Measurements from ENCODE around the gene SH3BP5L. TPM values are rescaled to one million over a fixed set of nuclear protein-coding genes. Genes with fewer than 3 reads are reported as not detected.
A peak's percentile ranks its signal among the peaks of the same experiment; 100 is the strongest.

Gene SH3BP5L
- total and polyA plus RNA-seq, 2 of the 13 experiments (the other 11 are each of a cell fraction or from before 2014, with no cell fraction given): 10.3 to 14.9 TPM

GRCh38 chr1:248873993-248874533 lies 48.3 kb upstream of the SH3BP5L start (continued):
- TF ChIP-seq ZNF557 (CRISPR knock-in tag; IDR thresholded peaks at IDR 0.05) (0 out of 2 replicates have a peak, but pooled peaks have one; percentile 10), ISX (CRISPR knock-in tag; conservative IDR thresholded peaks at IDR 0.05) (no peak), ZNF407 (CRISPR knock-in tag; IDR thresholded peaks at IDR 0.05; ENCODE audit: not compliant biosample characterization) (no peak), ATRX (CRISPR knock-in tag; IDR thresholded peaks at IDR 0.05; ENCODE audit: borderline replicate concordance) (no peak), ETV6 (CRISPR knock-in tag; conservative IDR thresholded peaks at IDR 0.05) (no peak), ZNF709 (CRISPR knock-in tag; IDR thresholded peaks at IDR 0.05) (no peak), JARID2 (CRISPR knock-in tag; IDR thresholded peaks at IDR 0.05; ENCODE audit: insufficient replicate concordance) (no peak), FOXA1 (IDR thresholded peaks at IDR 0.05) (no peak), FOXA1 (CRISPR knock-in tag; IDR thresholded peaks at IDR 0.05) (peak; percentile 31; the same call in 1 of the 2 replicates), PAF1 (CRISPR knock-in tag; IDR thresholded peaks at IDR 0.05) (no peak), MTA3 (CRISPR knock-in tag; IDR thresholded peaks at IDR 0.05) (no peak), ZNF800 (CRISPR knock-in tag; IDR thresholded peaks at IDR 0.05) (peak; percentile 56; the same call in 1 of the 2 replicates), ZFP82 (CRISPR knock-in tag; IDR thresholded peaks at IDR 0.05; ENCODE audit: borderline replicate concordance) (no peak), GTF3A (CRISPR knock-in tag; conservative IDR thresholded peaks at IDR 0.05) (no peak), ZZZ3 (CRISPR knock-in tag; IDR thresholded peaks at IDR 0.05; ENCODE audit: borderline replicate concordance) (no peak), HDAC6 (IDR thresholded peaks at IDR 0.05; ENCODE audit: low read depth, low read length) (no peak), CCAR2 (optimal IDR thresholded peaks at IDR 0.05; ENCODE audit: low read depth, low read length) (no peak)
- TF ChIP-seq, protein P1, sequence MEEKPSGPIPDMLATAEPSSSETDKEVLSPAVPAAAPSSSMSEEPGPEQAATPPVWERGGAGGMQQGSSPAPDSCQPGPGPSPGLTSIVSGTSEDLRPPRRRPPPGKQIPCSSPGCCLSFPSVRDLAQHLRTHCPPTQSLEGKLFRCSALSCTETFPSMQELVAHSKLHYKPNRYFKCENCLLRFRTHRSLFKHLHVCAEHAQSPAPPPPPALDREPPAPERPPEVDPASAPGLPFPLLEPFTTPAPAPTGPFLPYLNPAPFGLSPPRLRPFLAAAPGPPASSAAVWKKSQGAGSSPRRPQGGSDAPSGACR (CRISPR knock-in tag; IDR thresholded peaks at IDR 0.05): no peak
- TF ChIP-seq, protein P2, sequence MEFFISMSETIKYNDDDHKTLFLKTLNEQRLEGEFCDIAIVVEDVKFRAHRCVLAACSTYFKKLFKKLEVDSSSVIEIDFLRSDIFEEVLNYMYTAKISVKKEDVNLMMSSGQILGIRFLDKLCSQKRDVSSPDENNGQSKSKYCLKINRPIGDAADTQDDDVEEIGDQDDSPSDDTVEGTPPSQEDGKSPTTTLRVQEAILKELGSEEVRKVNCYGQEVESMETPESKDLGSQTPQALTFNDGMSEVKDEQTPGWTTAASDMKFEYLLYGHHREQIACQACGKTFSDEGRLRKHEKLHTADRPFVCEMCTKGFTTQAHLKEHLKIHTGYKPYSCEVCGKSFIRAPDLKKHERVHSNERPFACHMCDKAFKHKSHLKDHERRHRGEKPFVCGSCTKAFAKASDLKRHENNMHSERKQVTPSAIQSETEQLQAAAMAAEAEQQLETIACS (CRISPR knock-in tag; IDR thresholded peaks at IDR 0.05): no peak
